ENCODE data around the gene HMCN1.

Gene HMCN1

DNA sequence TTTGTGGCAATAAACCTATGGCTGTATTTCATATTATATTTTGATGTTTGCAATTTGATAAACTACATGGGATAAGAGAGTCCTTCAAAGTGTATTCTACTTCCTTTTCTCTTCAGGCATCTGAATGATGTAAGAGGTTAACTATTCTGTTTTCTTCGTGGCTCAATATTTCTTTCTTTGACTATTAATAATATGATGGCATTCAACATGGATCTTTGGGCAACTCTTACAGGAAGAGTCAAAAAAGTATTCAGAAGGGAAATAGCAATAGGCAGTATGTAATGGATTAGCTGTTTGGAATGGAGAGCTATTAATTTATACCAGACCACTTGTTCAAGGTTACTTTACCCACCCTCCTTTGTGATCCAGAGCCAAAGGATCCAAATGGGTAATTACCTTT is 74.4 kb downstream of the HMCN1 start:
- DNase-seq, result no peak

GRCh38 chr1:185811073-185811709 is 77.0 kb downstream of the HMCN1 start:
- no peak for DNase-seq

- no peak for DNase-seq
Measured at GRCh38 chr1:185812934-185813333, 78.7 kb downstream of the HMCN1 start.

GRCh38 chr1:185813401-185813979 is 79.3 kb downstream of the HMCN1 start:
- no peak for DNase-seq

- no peak for DNase-seq
Measured at GRCh38 chr1:185816460-185816859, 82.3 kb downstream of the HMCN1 start.

DNA sequence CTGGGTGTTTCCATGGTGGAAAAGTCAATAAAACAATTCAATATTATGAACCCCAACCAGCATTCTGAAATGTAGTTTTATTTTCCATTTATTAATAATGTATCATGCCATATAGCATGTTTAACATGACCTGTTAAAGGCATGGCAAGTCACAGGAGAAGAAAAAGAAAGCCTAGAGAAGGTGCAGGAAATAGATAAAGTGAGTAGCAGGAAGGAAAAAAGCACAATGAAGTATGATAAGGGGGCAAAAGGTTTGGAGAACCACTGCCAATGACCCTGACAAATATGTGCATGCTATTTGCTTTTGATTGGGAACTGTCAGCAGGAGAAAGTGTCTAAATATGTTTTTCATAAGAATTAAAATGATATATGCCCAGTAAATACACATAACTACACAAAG is 85.6 kb downstream of the HMCN1 start:
- DNase-seq, result no peak

DNA sequence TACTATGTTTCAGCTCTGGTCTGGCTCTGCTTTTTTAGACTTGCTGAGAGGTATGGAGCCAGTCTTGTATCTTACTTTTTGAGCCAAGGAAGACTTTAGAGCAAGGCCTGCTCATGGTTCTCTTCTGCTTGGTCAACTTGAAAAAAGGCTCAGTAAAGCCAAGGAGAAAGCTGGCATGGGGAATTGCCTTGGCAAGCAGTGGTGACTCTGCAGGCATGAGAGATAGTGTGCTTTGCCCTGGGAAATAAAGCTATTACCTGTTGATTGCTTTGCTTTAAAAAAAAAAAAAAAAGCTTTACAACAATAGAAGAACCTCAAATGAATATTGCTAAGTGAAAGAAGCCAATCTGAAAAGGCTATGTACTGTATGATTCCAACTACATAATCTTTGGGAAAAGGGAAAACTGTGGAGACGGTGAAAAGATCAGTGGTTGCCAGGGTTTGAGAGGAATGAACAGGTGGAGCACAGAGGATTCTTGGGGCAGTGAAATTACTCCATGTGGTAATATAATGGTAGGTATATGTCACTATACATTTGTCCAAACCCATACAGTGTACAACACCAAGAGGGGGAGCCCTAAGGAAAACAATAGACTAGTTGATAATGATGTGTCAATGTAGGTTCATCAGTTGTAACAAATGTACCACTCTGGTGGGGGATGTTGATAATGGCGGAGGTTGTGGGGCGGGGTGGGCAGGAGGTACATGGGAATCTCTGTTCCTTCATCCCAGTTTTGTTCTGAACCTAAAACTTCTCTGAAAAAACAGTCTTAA is 87.6 kb downstream of the HMCN1 start:
- no peak for DNase-seq

DNA sequence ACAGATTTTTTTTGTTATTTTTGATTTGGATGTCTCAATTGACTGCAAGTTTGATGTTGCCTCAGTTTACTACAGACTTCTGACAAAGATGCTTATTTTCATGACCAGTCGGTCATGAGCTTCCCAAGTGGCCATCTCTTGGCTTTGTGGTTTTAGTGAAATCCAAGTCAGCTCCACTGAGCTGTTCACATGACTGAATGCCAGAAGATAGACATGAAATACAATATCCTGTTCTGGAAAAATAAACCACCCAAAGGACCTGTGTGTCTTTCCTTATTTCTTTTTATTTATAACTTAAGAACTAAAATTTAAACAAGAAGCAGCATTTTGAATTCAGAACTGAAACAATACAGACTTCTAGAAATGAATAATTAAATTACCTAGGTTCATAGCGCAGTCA is 89.3 kb downstream of the HMCN1 start:
- DNase-seq, result no peak

DNA sequence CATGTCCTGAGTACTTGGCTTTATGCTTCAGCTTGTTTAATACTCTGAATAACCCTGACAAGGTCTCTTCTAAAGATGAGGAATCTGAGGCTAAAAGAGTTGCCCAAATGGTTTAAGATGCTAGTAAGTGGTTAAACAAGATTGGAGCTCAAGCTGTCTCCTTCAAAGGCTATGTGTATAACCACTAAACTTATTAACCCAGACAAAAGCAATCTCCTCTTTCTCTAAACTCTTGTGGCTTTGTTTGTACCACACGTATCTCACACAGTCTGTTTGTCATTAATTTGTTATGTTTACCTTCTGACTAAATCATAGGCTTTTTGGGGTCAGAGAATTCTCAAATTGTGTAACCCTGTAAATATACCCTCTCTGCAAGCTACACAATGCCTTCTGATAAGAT is 89.9 kb downstream of the HMCN1 start:
- no peak for DNase-seq

DNA sequence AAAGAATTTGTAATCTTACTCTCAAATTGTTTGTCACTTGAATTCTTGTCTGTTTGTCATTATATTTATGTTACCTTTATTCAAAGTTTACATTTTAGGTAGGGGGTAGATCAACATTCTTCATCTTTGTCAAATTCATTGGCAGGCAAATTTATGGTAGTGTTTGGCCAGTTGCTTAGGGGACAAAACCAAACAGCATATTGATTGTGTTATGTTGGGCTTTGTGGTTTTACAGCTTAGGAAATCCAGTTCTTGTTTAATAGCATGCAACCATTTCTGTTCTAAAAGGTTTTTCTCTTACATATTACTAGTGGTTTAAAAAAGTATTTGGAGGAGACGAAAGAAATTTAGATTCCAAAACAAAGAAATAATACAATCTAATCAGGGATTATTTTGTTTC is 91.4 kb downstream of the HMCN1 start:
- DNase-seq, result no peak

- no peak for DNase-seq
Measured at GRCh38 chr1:185834371-185834905, 100.2 kb downstream of the HMCN1 start.

GRCh38 chr1:185835191-185835590 is 101.0 kb downstream of the HMCN1 start:
- DNase-seq, result no peak

DNA sequence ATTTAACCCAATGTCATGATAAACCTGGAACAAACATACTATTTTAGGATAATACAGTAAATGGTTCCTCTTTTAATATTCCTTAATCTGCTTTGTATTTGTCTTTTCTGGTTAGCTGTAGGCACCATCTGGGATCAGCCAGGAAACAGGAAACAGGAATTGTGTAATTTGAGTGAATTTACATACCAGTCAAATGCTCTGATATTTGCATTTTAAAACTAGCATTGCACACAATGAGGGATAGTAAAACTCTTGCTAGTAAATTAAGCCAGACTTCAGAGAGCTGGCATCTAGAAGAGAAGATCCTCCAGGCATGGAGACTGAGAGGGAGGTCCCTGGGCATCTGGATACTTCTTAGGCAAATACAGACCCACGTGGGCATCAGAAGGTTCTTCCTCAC is 103.5 kb downstream of the HMCN1 start:
- DNase-seq, result no peak

DNA sequence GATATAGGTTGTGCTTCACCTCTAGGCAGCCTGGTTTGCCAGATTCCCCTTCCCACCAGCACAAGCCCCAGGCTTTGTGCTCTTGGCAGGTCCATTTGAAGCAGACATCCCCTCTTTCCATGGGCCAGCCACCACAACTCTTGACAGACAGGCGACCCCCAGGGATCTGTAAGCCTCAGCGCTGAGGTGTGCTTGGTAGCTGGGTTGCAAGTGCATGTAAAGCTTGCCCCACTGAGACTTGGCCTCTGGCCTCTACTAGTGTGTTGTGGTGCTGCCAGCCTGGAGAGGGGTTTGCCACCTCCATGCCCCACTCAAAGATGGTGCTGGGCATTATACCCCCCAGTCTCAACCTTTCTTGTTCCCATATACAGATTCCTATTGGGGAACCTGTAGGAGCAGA is 103.9 kb downstream of the HMCN1 start:
- no peak for DNase-seq

- DNase-seq, result no peak
Measured at GRCh38 chr1:185840880-185841279, 106.7 kb downstream of the HMCN1 start.

- no peak for DNase-seq
Measured at GRCh38 chr1:185843297-185843869, 109.2 kb downstream of the HMCN1 start.

DNA sequence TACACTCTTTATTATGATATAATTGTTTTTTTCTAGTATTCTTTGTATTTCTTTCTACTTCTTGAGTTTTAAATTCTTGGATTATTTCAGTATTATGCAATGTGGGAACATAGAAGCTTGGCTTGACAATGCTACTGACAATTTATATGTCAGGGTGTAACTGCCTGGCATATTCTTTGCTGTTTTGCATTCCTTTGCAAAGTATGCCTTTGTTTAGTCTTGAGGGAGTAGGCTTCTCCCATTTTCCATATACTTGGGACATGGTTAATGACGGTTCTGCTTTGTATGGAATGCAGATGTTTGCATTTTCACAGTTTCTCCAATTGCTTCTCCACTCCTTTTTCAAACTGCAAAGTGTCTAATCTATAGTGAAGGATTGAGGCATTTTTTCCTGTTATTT is 109.8 kb downstream of the HMCN1 start:
- no peak for DNase-seq

DNA sequence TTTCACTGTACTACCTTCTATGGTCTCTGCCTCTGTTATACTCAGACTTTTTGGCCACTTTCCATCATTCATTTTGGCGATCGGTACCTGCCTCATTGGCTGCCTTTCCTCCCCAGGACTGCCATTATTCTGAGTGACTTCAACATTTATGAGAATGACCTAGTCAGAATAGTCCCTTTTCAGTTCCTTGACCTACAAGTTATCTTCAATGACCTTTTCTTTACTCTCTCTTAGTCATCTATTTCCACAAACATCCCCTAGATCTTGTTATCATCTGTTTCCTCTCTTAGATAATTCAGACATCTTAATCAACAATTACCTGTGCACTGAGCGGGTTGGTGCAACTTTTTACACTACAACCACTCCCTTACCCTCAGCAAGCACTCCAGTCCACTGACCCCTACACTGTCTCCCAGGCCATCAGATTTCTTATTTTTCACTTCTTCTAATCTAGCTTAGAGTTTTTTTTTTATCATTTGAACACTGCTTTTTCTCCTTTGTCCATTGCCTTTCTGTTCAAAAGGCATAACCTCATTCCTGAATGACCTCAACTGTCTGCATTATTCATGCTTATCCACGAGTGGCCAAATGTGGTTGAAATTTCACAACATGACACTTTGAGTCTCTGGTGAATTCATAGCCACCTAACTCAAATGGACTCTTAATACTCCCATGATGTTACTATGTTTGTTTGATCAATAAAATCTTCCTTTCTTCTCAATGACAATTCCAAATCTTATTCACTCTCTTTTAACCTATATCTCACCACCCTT is 112.7 kb downstream of the HMCN1 start:
- DNase-seq, result no peak

GRCh38 chr1:185849014-185849413 is 114.8 kb downstream of the HMCN1 start:
- DNase-seq, result no peak

DNA sequence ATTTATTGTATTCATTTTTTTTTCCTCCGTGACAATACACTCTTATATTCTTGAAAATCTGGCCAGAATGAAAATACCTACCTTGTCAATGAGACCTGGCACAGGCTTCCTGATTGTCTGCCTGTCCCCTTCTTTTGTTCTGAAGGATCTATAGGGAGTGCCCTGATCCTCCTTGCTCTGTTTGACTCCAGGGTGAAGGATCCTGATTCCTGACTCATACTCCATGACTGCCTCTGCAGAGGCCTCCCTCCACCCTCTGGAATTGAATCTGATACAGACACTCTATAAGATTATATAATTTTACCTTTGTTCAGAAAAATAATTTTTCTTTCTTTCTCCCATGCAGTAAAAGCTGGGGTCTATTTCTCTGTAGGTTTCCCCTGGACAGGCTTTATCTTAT is 116.2 kb downstream of the HMCN1 start:
- DNase-seq, result no peak

DNA sequence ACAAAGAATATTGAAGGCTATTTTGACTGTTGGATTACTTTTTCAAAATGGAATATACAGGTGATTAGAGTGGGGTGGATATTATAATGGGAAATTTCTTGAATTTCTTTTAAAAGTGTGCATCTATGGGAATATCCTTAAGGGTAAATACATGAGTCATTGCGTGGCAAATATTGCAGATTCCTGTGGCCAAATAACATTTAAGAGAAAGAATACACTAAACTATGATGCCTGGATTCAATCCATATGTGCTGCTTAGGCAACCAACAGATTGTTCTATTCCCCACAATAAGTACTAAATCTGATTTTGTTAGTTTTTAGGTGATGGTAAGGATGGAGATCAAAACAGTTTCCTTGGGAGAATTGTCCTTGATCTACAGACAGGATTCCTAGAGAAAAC is 119.5 kb downstream of the HMCN1 start:
- no peak for DNase-seq

GRCh38 chr1:185856482-185856881 is 122.3 kb downstream of the HMCN1 start:
- no peak for DNase-seq

GRCh38 chr1:185857442-185857841 is 123.3 kb downstream of the HMCN1 start:
- no peak for DNase-seq

Data from NCI-H1436 treated with DMSO at 0.1 percent for 48 hours (cell line).